ENCODE data around the gene ZNF776. TPM values are rescaled to one million over a fixed set of nuclear protein-coding genes. Genes with fewer than 3 reads are reported as not detected.
"Not testable (repeated sequence)": the region's sequence is repeated elsewhere in the genome, so short reads cannot be mapped to it uniquely, and the experiment has no call there.

The ZNF776 gene
- total RNA-seq, 1 donor from 2014 or later: 29.9 TPM

DNA sequence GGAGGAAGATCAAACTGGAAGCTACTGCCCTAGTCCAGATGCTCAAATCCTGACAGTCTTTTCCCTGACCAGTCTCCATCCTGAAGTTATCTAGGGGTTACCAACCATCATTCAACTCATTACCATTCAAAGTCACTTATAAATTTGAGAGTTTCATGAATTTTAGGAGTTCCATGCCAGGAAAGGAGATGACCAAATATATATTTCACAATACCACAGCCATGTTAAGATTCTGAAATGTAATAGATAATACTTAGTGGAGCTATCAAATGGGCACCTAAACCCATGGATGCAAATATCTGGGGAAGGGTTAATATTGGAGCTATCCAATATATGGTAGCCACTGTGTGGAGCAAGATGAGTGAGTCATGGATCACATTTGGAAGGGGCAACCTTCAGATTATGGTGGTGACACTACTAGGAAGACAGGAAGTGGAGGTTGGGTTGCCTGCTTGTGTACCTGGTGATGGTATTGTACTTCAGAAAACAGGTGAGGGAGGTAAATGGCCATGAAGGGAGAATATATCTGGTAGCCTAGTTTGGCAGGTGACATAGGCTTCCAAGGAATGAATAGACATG, 41.6 kb downstream of the ZNF776 start:
- peaks cover 52% of the 10 kb centered on the region for H3K36me3 Mint-ChIP-seq (ENCODE audit: low read depth)
- intact Hi-C loops (cut with micrococcal nuclease): no loop called here
- ChIA-PET POLR2A (interaction anchor here (0.6 kb wide), 1 partner anchor 604 kb away, joined by 5 read pairs; no protein-coding TSS in a partner anchor), CTCF (no interaction called here)
- no peak overlapping the region for H3K4me3 Mint-ChIP-seq
- TF ChIP-seq, protein P1, sequence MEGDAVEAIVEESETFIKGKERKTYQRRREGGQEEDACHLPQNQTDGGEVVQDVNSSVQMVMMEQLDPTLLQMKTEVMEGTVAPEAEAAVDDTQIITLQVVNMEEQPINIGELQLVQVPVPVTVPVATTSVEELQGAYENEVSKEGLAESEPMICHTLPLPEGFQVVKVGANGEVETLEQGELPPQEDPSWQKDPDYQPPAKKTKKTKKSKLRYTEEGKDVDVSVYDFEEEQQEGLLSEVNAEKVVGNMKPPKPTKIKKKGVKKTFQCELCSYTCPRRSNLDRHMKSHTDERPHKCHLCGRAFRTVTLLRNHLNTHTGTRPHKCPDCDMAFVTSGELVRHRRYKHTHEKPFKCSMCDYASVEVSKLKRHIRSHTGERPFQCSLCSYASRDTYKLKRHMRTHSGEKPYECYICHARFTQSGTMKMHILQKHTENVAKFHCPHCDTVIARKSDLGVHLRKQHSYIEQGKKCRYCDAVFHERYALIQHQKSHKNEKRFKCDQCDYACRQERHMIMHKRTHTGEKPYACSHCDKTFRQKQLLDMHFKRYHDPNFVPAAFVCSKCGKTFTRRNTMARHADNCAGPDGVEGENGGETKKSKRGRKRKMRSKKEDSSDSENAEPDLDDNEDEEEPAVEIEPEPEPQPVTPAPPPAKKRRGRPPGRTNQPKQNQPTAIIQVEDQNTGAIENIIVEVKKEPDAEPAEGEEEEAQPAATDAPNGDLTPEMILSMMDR (IDR thresholded peaks at IDR 0.05): no peak
- no peak for ATAC-seq (ENCODE audit: low read depth)
- peaks cover 9% of the 10 kb centered on the region for H3K4me1 Mint-ChIP-seq
- peaks cover 2% of the 10 kb centered on the region for H3K9me3 Mint-ChIP-seq
- no peak overlapping the region for H3K27ac Mint-ChIP-seq
- DNase-seq: no peak
- no peaks in the 10 kb centered on the region for H3K27me3 Mint-ChIP-seq

DNA sequence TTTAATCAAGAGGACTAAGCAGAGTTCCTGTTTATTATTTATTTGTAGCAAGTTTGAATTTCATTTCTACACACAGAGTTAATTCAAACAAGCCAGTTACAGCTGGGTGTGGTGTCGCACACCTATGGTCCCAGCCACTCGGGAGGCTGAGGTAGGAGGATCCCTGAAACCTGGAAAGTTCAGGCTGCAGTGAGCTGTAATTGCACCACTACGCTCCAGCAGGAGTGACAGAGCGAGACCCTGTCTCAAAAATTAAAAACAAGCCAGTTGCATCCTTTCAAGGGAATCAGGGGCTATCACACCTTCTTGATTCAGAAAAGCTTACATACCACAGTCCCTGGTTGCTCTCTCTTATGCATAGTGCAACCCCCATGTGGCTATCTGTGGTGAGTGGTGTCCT, 42.7 kb downstream of the ZNF776 start:
- Mint-ChIP-seq H3K4me1 (peaks cover 9% of the 10 kb centered on the region), H3K27me3 (no peaks in the 10 kb centered on the region), H3K27ac (no peak overlapping the region), H3K4me3 (no peak overlapping the region), H3K9me3 (peaks cover 2% of the 10 kb centered on the region), H3K36me3 (ENCODE audit: low read depth) (peaks cover 54% of the 10 kb centered on the region)
- ATAC-seq (ENCODE audit: low read depth): no peak
- intact Hi-C loops (cut with micrococcal nuclease): no loop called here
- CTCF ChIA-PET: no interaction called here
- DNase-seq: no peak
- POLR2A ChIA-PET: no interaction called here
- TF ChIP-seq, protein P1 (IDR thresholded peaks at IDR 0.05): no peak

DNA sequence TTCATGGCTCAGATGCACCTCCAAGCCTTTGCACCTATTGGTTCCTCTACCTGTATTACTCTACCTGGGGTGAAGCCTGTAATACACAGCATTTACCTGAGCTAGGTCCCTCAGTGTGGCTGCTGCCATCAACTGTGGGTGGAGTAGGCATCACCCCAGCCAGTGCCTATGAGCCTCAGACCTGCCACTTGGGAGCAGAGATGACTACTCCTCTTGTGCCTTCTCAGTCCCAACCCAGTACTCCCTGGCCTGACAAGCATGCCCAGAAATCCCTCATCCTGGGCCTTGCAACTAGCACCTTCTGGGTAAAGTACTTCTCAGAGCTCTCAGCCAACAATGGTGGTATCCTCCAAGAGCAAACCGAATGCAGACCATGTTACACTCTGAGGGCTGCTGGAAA, 50.0 kb downstream of the ZNF776 start:
- POLR2A ChIA-PET; CTCF ChIA-PET; H3K27ac Mint-ChIP-seq; intact Hi-C loops (cut with micrococcal nuclease); H3K4me3 Mint-ChIP-seq; H3K27me3 Mint-ChIP-seq; DNase-seq; ATAC-seq (ENCODE audit: low read depth); H3K9me3 Mint-ChIP-seq: not testable (repeated sequence)
- H3K36me3 Mint-ChIP-seq (ENCODE audit: low read depth): peaks cover 44% of the 10 kb centered on the region
- peaks cover 11% of the 10 kb centered on the region for H3K4me1 Mint-ChIP-seq

DNA sequence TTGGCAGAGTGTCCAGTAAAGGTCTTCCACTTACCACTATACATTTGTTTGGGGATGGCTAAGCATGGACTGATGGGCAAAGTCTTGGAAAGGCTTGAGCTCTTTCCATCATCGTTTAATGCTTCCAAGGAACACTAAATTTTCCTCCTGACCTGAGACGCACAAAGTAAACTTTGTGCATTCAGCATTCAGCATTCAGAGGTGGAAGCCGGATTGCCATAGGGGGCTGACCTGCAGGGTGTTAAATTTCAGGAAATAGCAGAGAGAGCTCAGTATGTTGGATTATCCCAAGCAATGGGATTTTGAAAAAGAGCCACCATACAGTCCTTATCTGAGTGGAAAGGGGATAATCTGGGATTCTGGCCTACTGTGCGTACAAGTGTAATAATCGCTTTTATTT, 54.1 kb downstream of the ZNF776 start:
- Mint-ChIP-seq H3K4me1 (peaks cover 44% of the 10 kb centered on the region), H3K9me3 (no peaks in the 10 kb centered on the region), H3K27ac (no peak overlapping the region), H3K36me3 (ENCODE audit: low read depth) (peaks cover 31% of the 10 kb centered on the region), H3K4me3 (no peak overlapping the region), H3K27me3 (no peaks in the 10 kb centered on the region)
- intact Hi-C loops (cut with micrococcal nuclease): no loop called here
- DNase-seq (no peak), ATAC-seq (ENCODE audit: low read depth) (no peak)
- CTCF ChIA-PET: no interaction called here
- TF ChIP-seq, protein P1 (IDR thresholded peaks at IDR 0.05): no peak
- POLR2A ChIA-PET: no interaction called here

DNA sequence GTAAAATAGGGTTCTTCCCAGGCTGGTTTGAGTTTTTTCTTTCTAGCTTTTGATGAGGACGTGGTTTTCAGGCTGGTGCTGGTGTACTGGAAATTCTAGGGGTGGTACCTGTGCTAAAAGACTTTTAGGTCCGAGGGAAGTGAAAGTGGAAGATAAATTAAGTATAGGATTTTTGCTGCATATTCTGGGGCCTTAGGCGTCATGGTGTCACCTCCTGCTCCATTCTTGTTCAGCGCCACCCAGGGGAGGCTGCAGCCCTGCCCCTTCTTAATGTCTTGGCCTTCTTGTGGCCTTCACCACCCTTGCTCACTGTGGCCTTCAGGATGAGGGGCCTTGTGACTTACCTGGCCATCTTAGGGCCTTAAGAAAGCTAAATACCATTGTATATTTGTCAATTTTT, 55.7 kb downstream of the ZNF776 start:
- Mint-ChIP-seq H3K27ac (peak overlapping the region; percentile 89), H3K36me3 (ENCODE audit: low read depth) (peaks cover 28% of the 10 kb centered on the region), H3K27me3 (no peaks in the 10 kb centered on the region), H3K4me1 (peaks cover 44% of the 10 kb centered on the region), H3K4me3 (peak overlapping the region; percentile 52), H3K9me3 (no peaks in the 10 kb centered on the region)
- POLR2A ChIA-PET: interaction anchor here (1.1 to 1.2 kb wide), 3 partner anchors 12 to 28 kb away, joined by 3 to 6 read pairs (median 6); partner anchors contain the start of gene ZNF552
- CTCF ChIA-PET: no interaction called here
- DNase-seq (no peak), ATAC-seq (ENCODE audit: low read depth) (peak; percentile 86)
- intact Hi-C loops (cut with micrococcal nuclease): loop anchor here (1.0 kb wide), 1 partner anchor 12 kb away; the partner anchor contains the start of gene ZNF552
- TF ChIP-seq, protein P1 (IDR thresholded peaks at IDR 0.05): no peak

DNA sequence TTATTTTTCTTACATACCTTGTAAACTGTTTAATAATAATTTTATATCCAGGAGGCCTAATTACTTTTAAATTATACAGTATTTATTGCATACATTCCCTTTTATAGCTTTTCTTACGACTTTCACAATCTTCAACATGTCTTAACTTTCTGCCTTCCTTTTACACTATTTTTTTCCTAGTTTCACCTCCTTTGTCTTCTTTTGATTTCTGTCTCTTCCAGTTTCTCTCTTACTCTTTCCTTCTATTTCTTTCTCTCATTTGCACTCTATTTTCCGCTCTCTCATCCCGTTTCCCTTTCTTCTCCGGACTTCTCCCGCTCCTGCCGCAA, 56.6 kb downstream of the ZNF776 start:
- no peaks in the 10 kb centered on the region for H3K27me3 Mint-ChIP-seq

More for the DNA sequence above, 56.6 kb downstream of the ZNF776 start:
- Mint-ChIP-seq H3K36me3 (ENCODE audit: low read depth) (peaks cover 36% of the 10 kb centered on the region), H3K4me1 (peaks cover 44% of the 10 kb centered on the region), H3K27ac (peak overlapping the region; percentile 65), H3K4me3 (peak overlapping the region; percentile 76), H3K9me3 (no peaks in the 10 kb centered on the region)
- ChIA-PET CTCF (no interaction called here), POLR2A (no interaction called here)
- ATAC-seq (ENCODE audit: low read depth) (no peak), DNase-seq (no peak)
- TF ChIP-seq, protein P1 (IDR thresholded peaks at IDR 0.05): no peak
- intact Hi-C loops (cut with micrococcal nuclease): no loop called here

All from activated B cell treated with CpG ODN at 0.5 μM for 24 hours (primary cell).